Colonic mucosa (tissue), 4 donors: Measurements from ENCODE around the gene E2F3. TPM values are rescaled to one million over a fixed set of nuclear protein-coding genes. Genes with fewer than 3 reads are reported as not detected.

Source experiments
- DNase-seq: peaks from one replicate; pipeline ENCODE4 v3.0.0-alpha.2; 2020
- H3K27ac ChIP-seq: fragments of 200-600 bp; one replicate; pipeline ENCODE4 v1.8.0; 2021
- H3K27me3 ChIP-seq: fragments of 200-600 bp; one replicate; pipeline ENCODE4 v1.8.0; 2021
- H3K36me3 ChIP-seq: fragments of 200-600 bp; one replicate; pipeline ENCODE4 v1.8.0; 2021
- H3K4me1 ChIP-seq: fragments of 200-600 bp; one replicate; pipeline ENCODE4 v1.8.0; 2021; ENCODE audit warnings: mild to moderate bottlenecking
- H3K4me3 ChIP-seq: fragments of 200-600 bp; one replicate; pipeline ENCODE4 v1.8.0; 2021
- H3K9ac ChIP-seq, 2 donors: one replicate each; pipeline ENCODE4 v1.7.0; 2013; ENCODE audit warnings: control low read depth in 2 of 2, low read depth in 2 of 2, low read length in 2 of 2
- H3K9me3 ChIP-seq: fragments of 200-600 bp; one replicate; pipeline ENCODE4 v1.8.0; 2021
- intact Hi-C: fragments of 100-400 bp; cut with DNase I; formaldehyde crosslinking; loops from one replicate; pipeline ENCODE4 v1.14.1; 2022
- total RNA-seq, 2 donors: library from RNA; stranded (reverse); fragmentation: NEBNext Ultra II Directional in 1 of 2; extraction: Animal tissue kit (Norgen Biotek cat#: 25700) in 1 of 2; gene quantifications; one replicate each; pipeline ENCODE4 v1.2.1, GENCODE V29; 2021
- TF ChIP-seq, protein P1 (sequence below): fragments of 200-600 bp; IDR thresholded peaks from one replicate; pipeline ENCODE4 v1.8.0; 2022; ENCODE audit warnings: antibody characterized with exemption, mild to moderate bottlenecking
- donor health status: healthy.
- donor health status: DM: no; HTN: no; CAD: no.
- donor health status: DM: no; HTN: no; CAD: no.

E2F3 gene
- total RNA-seq, 2 donors from 2014 or later = 10.0 to 11.2 TPM

DNA sequence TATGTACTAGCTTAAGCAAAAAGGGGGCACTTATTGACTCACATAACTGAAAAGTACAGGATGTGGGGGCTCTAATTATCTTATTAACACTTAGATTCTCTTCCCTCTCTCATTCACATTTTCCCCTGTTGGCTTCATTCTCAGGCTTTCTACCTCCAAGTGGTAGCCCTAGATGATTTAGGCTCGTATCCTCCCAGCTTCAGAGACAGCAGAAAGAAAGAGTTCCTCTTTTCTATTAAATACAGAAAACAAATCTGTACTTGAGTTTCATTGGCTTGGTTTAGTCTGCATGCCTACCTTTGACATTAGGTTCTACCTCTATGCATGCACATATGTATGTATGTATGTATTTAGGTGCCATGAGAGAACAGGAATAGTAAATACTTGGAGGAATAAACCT, 15.5 kb upstream of the E2F3 start:
- Histone ChIP-seq H3K27me3 (no peaks in the 10 kb centered on the region), H3K9me3 (no peaks in the 10 kb centered on the region), H3K36me3 (no peaks in the 10 kb centered on the region), H3K27ac (no peak overlapping the region), H3K4me3 (no peak overlapping the region), H3K4me1 (no peaks in the 10 kb centered on the region), H3K9ac (no peak overlapping the region)
- TF ChIP-seq, protein P1, sequence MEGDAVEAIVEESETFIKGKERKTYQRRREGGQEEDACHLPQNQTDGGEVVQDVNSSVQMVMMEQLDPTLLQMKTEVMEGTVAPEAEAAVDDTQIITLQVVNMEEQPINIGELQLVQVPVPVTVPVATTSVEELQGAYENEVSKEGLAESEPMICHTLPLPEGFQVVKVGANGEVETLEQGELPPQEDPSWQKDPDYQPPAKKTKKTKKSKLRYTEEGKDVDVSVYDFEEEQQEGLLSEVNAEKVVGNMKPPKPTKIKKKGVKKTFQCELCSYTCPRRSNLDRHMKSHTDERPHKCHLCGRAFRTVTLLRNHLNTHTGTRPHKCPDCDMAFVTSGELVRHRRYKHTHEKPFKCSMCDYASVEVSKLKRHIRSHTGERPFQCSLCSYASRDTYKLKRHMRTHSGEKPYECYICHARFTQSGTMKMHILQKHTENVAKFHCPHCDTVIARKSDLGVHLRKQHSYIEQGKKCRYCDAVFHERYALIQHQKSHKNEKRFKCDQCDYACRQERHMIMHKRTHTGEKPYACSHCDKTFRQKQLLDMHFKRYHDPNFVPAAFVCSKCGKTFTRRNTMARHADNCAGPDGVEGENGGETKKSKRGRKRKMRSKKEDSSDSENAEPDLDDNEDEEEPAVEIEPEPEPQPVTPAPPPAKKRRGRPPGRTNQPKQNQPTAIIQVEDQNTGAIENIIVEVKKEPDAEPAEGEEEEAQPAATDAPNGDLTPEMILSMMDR = no peak
- DNase-seq = no peak
- intact Hi-C loops = no loop called here

DNA sequence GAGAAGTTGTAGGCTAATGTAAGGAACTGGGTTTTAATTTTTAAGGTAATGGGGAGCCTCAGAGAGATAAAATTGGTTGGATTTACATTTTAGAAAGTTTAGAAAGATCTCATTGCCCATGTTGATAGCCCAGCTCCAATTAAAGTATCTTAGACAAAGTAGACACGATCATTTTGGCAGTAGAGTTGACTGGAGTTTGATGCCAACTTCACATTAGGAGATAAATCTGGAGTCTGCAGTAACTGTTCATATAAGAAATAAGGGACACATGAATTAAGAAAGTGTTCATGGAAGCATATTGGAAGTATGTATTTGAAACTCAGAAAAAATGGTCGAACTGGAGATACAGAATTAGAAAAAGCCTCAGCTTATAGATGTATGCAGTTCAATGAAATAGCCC, 12.6 kb upstream of the E2F3 start:
- H3K27me3 ChIP-seq = no peaks in the 10 kb centered on the region
- H3K4me1 ChIP-seq = no peaks in the 10 kb centered on the region
- TF ChIP-seq, protein P1 = no peak
- no peak overlapping the region for H3K27ac ChIP-seq
- H3K36me3 ChIP-seq = no peaks in the 10 kb centered on the region
- no peak for DNase-seq
- H3K9ac ChIP-seq = no peak overlapping the region
- no peak overlapping the region for H3K4me3 ChIP-seq
- no peaks in the 10 kb centered on the region for H3K9me3 ChIP-seq
- intact Hi-C loops = no loop called here

DNA sequence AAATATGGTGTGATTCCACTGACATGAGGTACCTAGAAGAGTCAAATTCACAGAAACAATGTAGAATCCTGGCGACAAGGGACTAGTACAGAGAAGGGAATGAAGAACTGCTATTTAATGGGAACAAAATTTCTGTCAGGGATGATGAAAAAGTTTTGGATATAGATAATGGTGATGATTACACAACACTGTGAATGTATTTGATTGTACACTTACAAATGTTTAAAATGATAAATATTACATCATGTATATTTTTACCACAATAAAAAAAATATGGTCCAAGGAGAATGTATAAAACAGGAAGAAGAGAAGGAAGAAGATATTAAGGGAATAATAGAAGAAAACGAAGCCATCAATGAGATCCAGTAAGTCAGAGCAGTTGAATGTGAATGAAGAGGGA, 8.4 kb upstream of the E2F3 start:
- no peak overlapping the region for H3K4me3 ChIP-seq
- no peaks in the 10 kb centered on the region for H3K27me3 ChIP-seq
- no peak overlapping the region for H3K27ac ChIP-seq
- TF ChIP-seq, protein P1 = no peak
- no peaks in the 10 kb centered on the region for H3K36me3 ChIP-seq
- intact Hi-C loops = loop anchor here (10.0 kb wide), 2 partner anchors 98 to 298 kb away; no protein-coding TSS in a partner anchor
- H3K9ac ChIP-seq = no peak overlapping the region
- no peaks in the 10 kb centered on the region for H3K4me1 ChIP-seq
- no peaks in the 10 kb centered on the region for H3K9me3 ChIP-seq
- no peak for DNase-seq

DNA sequence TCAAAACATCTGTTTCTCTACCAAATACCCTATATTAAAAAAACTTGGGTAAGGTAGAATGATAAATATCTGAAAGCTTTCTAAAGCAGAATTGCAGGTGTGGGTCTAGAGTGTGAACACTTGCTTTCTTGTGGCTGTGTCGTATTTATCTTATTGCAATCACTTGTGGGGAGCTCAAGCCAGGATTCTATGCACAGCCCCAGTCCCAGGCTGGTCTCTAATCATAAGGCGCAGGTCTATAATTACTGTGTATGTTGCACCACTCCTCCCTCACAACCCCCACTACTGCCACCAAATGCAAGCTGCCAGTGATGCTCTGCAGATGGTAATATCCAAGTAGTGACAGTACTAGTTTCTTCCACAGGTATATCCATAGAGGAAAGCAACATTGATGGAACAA, 2.2 kb upstream of the E2F3 start:
- TF ChIP-seq, protein P1 = no peak
- Histone ChIP-seq H3K4me1 (no peaks in the 10 kb centered on the region), H3K36me3 (no peaks in the 10 kb centered on the region), H3K9me3 (no peaks in the 10 kb centered on the region), H3K27ac (no peak overlapping the region), H3K4me3 (no peak overlapping the region), H3K9ac (no peak overlapping the region), H3K27me3 (no peaks in the 10 kb centered on the region)
- intact Hi-C loops = loop anchor here (5.0 to 10.0 kb wide), 3 partner anchors 105 to 305 kb away; partner anchors contain the start of gene CDKAL1
- no peak for DNase-seq

DNA sequence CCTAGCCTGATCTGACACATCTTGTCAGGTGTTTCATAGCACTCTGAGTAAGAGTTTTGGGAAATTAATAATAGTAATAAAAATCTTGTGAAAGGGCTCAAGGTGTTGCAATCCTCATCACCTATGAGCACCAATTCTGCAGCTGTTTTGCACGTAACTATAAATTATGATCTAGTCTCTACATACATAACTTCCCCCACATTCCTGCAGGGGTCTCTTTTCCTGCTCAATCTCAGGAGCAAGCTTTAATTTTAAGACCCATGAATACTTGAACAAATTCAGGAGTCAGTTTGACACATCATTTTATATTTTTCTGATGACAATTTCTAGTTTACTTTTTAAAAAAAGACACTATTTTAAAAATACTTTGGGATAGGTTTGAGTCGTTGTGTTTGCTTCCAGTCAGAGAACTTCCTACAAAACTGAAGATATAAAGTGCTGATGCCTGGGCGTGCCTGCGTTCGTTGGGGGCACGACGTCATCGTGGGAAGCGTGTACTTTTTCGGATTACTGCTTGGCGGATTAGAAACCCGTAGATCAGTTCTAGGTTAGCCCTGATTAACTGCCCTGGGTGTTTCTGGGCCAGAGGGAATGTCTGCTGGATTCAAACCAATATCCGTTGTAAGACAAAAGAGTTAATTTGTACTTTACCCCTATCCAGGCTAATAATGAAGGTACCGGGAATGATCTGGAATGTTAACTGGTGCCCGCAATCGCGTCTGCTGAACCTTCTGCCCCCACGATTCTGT, 1.0 kb upstream of the E2F3 start:
- Histone ChIP-seq H3K27me3 (no peaks in the 10 kb centered on the region), H3K36me3 (no peaks in the 10 kb centered on the region), H3K27ac (peak overlapping the region; percentile 72), H3K4me3 (peak overlapping the region; percentile 35), H3K9ac (peak overlapping the region; percentile 57 to 96), H3K9me3 (no peaks in the 10 kb centered on the region), H3K4me1 (no peaks in the 10 kb centered on the region)
- TF ChIP-seq, protein P1 = peak; percentile 49
- no peak for DNase-seq
- intact Hi-C loops = no loop called here
